Stimulated activated CD4-positive, alpha-beta T cell treated with anti-CD3 and anti-CD28 coated beads, Interleukin-1b, Interleukin-23, amount 100 ng/mL, for 1 hour (primary cell): ENCODE results near the gene POLR3E.

Experiments used
- DNase-seq, 2 donors: peaks; one replicate each; pipeline ENCODE4 v3.0.0-alpha.2; 2020; ENCODE audit warnings: low read depth in 2 of 2

POLR3E gene

DNA sequence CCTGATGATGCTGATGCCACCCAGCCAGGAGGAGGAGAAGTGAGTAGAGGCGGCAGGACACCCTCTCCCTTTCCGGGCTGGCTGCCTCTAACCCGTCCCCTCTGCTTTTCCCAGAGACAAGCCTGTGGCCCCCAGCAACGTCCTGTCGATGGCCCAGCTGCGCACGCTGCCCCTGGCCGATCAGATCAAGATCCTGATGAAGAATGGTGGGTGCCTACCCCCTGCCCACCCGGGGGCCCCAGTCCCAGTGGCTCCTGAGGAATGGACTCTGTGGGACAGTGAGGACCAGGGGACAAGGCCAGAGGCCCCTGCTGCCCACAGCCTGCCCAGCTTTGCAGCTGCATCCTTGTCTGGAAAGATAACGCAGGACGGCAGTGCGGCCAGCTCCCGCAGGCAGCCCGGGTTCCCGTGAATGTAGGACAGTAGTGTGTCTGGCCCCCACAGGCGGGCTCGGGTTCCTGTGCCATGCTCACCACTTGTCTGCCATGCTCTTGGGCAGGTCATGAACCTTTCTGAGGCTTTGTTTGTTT, 19.9 kb downstream of the POLR3E start:
- no peak for DNase-seq

DNA sequence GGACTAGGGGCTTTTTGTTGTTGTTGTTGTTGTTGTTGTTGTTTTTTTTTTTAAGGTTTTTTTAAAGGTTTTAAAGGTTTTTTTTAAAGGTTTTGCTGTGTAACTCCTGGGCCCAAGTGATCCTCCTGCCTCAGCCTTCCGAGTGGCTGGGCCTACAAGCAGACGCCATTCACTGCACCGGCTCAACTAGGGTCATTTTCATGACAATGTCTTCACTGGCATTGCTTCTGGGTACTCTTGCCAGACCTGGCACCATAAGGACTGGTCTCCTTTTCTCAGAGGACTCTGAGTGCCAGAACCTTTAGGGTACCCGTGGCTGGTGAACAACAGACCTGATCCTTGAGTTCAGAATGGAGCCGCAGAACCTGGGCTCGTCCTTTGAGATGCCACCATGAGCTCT, 20.4 kb downstream of the POLR3E start:
- DNase-seq: no peak

- DNase-seq: peak; percentile 11 to 38
Observed at GRCh38 chr16:22318690-22319358, 21.6 kb downstream of the POLR3E start.

DNA sequence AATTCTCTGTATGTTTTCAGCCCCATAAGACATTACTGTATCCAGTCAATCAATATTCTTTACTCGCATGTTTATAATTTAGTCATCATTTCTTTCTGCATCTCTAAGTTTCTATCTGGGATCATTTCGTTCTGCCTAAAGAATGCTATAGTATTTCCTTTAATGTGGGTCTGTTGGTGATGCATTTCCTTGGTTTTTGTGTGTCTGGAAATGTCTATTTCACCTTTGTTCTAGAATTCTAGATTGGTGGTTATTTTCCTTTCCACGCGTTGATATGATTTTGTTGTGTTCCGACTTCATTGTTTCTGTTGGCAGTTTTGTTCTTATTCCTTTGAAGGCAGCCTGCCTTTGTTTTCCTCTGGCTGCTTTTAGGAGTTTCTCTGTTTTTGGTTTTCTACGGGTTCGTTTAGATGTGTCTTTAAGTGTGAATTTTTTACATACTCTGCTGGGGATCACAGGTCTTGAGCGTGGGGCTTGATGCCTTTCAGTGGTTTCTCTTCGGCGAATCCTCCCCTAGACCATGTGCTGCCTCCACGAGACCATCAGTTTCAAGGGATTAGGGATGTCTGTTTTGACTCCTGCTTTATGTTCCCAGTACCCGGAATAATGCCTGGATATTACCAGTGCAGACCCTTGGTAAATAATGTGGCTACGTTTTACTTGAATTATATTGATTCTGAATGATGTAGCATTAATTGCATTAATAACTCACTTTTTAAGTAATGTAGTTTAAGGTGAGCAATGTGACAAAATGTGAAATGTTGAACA, 23.5 kb downstream of the POLR3E start:
- DNase-seq: no peak

GRCh38 chr16:22321340-22322001, 24.3 kb downstream of the POLR3E start:
- peak; percentile 41 to 50 for DNase-seq

DNA sequence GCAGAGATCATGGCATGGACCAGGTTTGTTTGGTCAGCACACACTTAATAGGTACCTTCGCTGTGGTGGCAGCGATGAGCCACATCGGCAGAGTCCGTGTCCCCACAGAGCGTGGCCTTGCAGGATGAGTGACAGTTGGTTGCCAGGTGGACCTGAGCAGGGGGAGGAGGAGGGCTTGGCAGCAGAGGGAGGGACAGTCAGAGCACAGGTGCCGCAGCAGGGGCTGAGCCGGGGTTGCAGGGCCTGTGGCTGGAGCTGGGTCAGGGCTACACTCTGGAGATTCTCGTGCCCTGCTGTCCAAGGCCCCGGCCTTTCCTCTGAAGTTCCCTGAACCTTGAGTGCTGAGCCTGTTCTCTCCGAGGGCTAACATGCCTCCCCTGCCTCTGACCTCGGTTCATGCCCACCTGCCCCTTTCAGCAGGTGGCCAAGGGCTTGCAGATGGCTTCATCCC, 24.8 kb downstream of the POLR3E start:
- DNase-seq: no peak

DNA sequence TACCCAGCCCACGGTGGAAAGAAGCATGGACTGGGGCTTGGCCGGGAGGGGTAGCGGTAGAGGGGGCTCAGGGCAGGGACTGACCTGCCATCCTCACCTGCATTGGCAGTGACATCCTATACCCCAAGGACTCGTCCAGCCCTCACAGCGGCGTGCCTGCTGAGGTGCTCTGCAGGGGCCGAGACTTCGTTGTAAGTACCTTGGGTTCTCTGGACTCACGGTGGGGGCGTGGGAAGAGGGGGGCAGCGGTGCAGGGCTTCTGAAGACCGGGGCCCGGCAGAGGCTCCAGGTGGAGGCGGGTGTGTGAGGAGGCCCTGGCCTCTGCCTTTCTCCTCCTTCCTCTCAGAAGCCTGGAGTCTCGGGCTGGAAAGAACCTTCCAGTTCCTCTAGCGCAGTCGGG, 25.5 kb downstream of the POLR3E start:
- DNase-seq: no peak

GRCh38 chr16:22323173-22323958, 26.2 kb downstream of the POLR3E start:
- DNase-seq: no peak

GRCh38 chr16:22323959-22324786, 27.0 kb downstream of the POLR3E start:
- DNase-seq: no peak

DNA sequence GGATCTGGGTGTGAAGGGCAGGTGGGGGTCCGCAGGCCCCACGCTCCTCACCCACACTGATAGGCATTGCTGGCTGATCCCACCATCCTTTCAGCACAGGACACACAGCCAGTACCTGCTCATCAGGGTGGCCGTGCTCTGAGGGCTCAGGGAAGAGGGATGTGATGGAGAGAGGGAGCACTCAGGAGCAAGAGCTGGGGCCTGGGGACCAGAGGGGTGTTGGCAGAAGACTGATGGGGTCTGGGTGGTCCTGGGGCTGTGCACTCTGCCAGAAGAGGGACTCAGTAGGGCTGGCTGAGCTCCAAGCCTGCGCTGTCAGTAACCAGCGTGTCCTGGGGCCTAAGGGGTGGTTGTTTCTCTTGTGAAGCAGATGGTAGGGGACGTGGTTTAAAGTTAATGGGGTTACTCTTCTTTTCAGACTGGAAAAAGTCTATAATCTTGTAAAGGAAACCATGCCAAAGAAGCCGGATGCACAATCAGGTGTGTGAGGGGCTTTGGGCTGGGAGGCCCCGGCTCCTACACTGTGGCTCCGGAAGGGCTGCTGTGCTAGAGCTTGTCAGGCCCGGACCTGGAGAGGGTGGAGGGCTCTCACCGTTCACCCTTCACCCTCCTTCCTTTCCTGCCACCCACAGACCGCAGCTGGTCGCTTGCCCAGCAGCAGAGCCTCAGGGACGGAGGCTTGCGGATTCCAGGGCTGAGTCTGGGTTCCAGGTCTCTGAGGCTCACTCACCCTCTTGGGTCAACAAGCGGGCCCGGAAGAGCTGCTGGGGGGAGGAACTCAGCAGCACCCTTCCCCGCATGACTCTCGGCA, 27.8 kb downstream of the POLR3E start:
- no peak for DNase-seq

DNA sequence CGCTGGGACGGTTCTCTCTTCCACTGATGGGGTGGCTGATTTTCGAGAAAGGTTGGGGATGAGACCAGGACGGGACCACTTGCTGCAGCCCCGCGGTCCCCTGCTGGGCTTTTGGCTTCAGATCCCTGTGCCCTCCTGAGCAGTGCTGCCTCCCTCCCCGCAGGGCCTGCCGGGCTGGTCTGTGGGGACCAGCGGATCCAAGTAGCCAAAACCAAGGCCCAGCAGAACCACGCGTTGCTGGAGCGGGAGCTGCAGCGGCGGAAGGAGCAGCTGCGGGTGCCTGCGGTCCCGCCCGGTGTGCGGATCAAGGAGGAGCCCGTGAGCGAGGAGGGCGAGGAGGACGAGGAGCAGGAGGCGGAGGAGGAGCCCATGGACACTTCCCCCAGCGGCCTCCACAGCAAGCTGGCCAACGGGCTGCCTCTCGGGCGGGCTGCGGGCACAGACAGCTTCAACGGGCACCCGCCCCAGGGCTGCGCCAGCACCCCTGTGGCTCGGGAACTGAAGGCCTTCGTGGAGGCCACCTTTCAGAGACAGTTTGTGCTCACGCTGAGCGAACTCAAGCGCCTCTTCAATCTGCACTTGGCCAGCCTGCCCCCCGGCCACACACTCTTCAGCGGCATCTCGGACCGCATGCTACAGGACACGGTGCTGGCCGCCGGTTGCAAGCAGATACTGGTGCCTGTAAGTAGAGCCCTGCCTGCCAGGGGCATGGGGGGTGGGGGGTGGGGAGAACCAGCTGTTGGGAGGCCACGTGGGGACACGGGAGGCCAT, 28.6 kb downstream of the POLR3E start:
- DNase-seq: no peak

DNA sequence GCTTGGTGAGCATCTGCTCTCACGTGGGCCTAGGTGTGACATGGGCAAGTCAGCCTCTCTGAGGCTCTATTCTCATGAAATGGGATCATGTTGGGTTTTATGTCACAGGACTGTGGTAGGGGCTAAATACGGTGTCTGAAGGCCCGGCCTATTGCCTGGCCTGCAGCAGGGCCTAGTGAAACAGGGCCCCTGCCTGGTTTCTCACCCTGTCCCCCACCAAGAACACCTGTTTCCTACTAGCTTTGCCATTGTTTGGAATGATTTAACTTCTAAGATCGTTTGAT, 29.1 kb downstream of the POLR3E start:
- no peak for DNase-seq

GRCh38 chr16:22326771-22327445, 29.7 kb downstream of the POLR3E start:
- no peak for DNase-seq

DNA sequence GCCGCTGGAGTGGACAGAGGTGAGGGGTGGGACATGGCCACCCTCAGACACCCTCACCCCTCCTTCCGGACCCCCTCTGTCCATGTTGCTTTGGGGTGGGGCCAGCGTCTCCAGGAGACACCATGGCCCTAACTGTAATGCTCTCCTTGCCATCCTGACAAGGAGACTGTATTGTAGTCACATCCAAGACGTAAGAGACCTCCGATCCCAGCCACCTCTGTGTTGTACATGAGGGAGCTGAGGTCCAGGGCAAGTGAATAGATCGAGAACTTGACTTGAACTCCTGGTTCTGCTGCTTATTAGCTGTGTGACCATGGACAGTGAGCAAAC, 30.2 kb downstream of the POLR3E start:
- no peak for DNase-seq

GRCh38 chr16:22328081-22328725, 31.0 kb downstream of the POLR3E start:
- DNase-seq: no peak

DNA sequence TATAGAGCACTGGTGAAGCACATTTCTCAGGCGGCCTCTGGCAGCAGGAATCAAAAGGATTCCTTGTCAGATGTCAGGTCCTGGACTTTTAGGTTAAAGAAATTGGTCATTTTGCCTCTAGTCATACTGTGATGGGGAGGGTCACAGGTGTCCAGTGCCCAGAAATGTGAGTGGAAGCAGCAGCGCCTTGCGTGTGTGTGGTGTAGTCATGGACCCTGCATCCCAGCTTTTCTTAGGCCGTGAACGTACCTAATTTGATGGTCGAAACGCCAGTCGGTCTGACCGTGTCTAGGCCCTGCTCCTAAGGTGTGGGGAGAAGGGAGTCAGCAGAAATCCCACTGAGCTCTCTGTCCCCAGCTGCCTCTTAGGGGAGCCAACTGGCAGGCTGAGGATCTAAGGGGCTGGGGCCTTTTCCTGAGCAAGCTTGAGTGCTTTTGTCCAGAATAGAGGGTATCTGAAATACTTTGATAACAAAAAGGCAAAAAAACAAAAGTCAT, 32.0 kb downstream of the POLR3E start:
- DNase-seq: no peak

DNA sequence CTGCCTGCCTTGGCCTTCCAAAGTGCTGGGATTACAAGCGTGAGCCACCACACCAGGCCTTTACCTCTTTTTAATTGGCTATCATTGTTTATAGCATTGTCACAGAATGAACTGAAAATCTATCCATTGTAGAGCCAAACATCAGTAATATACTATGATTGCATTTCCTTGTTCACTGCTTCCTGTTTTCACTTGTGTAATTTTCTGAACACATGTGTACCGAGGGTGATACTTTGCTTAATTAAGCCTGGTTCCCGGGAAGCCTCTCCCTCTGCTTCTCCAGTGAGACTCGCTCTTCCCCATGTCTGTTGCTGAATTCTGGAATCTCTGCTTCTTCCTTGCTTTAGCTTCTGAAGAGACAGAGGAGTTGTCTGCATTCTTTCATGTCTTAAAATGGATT, 33.1 kb downstream of the POLR3E start:
- no peak for DNase-seq

DNA sequence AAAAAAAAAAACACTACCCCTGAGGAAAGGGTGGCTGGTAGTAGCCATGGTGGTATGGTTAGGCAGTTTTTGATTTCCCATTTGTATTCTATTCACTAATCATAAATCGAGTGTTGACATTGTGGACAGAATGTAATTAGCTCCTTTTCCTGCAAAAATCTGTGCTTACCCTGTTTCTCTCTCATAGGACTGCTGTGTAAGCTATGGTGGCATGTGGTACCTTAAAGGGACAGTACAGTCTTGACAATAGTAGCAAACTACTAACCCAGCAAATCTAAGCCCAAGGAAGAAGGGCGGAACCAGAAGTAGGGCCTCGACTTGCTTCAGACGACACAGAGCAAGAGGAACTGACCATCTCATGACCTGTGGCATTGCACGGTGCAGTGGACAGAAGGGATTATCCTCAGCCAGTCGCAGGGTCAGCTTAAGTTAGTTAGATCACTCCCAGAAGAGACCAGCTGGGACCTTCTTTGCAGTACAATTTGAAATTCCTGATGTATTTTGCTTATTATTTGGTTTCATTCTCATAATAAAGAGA, 36.3 kb downstream of the POLR3E start:
- DNase-seq: no peak
